Glutamatergic neuron (in vitro differentiated cells): ENCODE data around the gene KIF4A. TPM values are rescaled to one million over a fixed set of nuclear protein-coding genes. Genes with fewer than 3 reads are reported as not detected.

Source experiments
- DNase-seq: peaks from one replicate; pipeline ENCODE4 v3.0.0; 2022
- H3K27ac Mint-ChIP-seq: one replicate; pipeline ENCODE4 v1.8.0; 2020; ENCODE audit warnings: mild to moderate bottlenecking, mixed read lengths, inconsistent platforms; ENCODE audit not compliant: unreplicated experiment
- H3K27me3 Mint-ChIP-seq: one replicate; pipeline ENCODE4 v1.8.0; 2020; ENCODE audit warnings: mild to moderate bottlenecking, moderate library complexity, mixed read lengths, inconsistent platforms; ENCODE audit not compliant: unreplicated experiment
- H3K36me3 Mint-ChIP-seq: one replicate; pipeline ENCODE4 v1.8.0; 2020; ENCODE audit warnings: mild to moderate bottlenecking, mixed read lengths, inconsistent platforms; ENCODE audit not compliant: unreplicated experiment
- H3K4me1 Mint-ChIP-seq: one replicate; pipeline ENCODE4 v1.8.0; 2020; ENCODE audit warnings: mild to moderate bottlenecking, low read depth, mixed read lengths, inconsistent platforms; ENCODE audit not compliant: unreplicated experiment
- H3K4me3 Mint-ChIP-seq: one replicate; pipeline ENCODE4 v1.8.0; 2020; ENCODE audit warnings: mild to moderate bottlenecking, mixed read lengths, inconsistent platforms; ENCODE audit not compliant: unreplicated experiment
- H3K9me3 Mint-ChIP-seq: one replicate; pipeline ENCODE4 v1.8.0; 2020; ENCODE audit warnings: mild to moderate bottlenecking, moderate library complexity, mixed read lengths, inconsistent platforms; ENCODE audit not compliant: unreplicated experiment
- CTCF ChIP-seq: fragments of 200-600 bp; sonication (generic); IDR thresholded peaks from one replicate; pipeline ENCODE4 v1.5.0; 2021; ENCODE audit not compliant: partially characterized antibody, unreplicated experiment
- total RNA-seq: library from RNA; stranded (reverse); fragmentation: NEBNext Ultra II Directional; extraction: Animal tissue kit (Norgen Biotek cat#: 25700); gene quantifications from one replicate; pipeline ENCODE4 v1.2.1, GENCODE V29; 2021; ENCODE audit not compliant: unreplicated experiment

The KIF4A gene
- total RNA-seq, 1 donor from 2014 or later, result 4.6 TPM

- no peaks in the 10 kb centered on the region for H3K27me3 Mint-ChIP-seq
- no peak for TF ChIP-seq CTCF
- H3K4me3 Mint-ChIP-seq, result no peak overlapping the region
- no peaks in the 10 kb centered on the region for H3K4me1 Mint-ChIP-seq
- H3K9me3 Mint-ChIP-seq, result no peaks in the 10 kb centered on the region
- no peak for DNase-seq
- H3K36me3 Mint-ChIP-seq, result no peaks in the 10 kb centered on the region
- H3K27ac Mint-ChIP-seq, result no peak overlapping the region
These were observed 45.0 kb upstream of the KIF4A start for GRCh38 chrX:70244881-70245280.

- H3K9me3 Mint-ChIP-seq, result no peaks in the 10 kb centered on the region
- H3K4me1 Mint-ChIP-seq, result no peaks in the 10 kb centered on the region
- TF ChIP-seq CTCF, result no peak
- H3K27ac Mint-ChIP-seq, result no peak overlapping the region
- DNase-seq, result no peak
- H3K27me3 Mint-ChIP-seq, result no peaks in the 10 kb centered on the region
- no peak overlapping the region for H3K4me3 Mint-ChIP-seq
- H3K36me3 Mint-ChIP-seq, result no peaks in the 10 kb centered on the region
These were observed 42.7 kb upstream of the KIF4A start for GRCh38 chrX:70247252-70247651.

- Mint-ChIP-seq H3K4me3 (no peak overlapping the region), H3K4me1 (no peaks in the 10 kb centered on the region), H3K36me3 (no peaks in the 10 kb centered on the region), H3K9me3 (no peaks in the 10 kb centered on the region), H3K27ac (no peak overlapping the region), H3K27me3 (no peaks in the 10 kb centered on the region)
- DNase-seq, result no peak
- no peak for TF ChIP-seq CTCF
These were observed 37.4 kb upstream of the KIF4A start for GRCh38 chrX:70252491-70252890.

- H3K27me3 Mint-ChIP-seq, result peaks cover 3% of the 10 kb centered on the region
- TF ChIP-seq CTCF, result no peak
- no peak for DNase-seq
- no peaks in the 10 kb centered on the region for H3K9me3 Mint-ChIP-seq
- no peaks in the 10 kb centered on the region for H3K4me1 Mint-ChIP-seq
- no peak overlapping the region for H3K27ac Mint-ChIP-seq
- no peaks in the 10 kb centered on the region for H3K36me3 Mint-ChIP-seq
- no peak overlapping the region for H3K4me3 Mint-ChIP-seq
These were observed 36.4 kb upstream of the KIF4A start for GRCh38 chrX:70253377-70254062.

GRCh38 chrX:70254063-70254400 lies 35.9 kb upstream of the KIF4A start:
- peaks cover 1% of the 10 kb centered on the region for H3K9me3 Mint-ChIP-seq
- no peak for DNase-seq
- no peak overlapping the region for H3K27ac Mint-ChIP-seq
- H3K4me1 Mint-ChIP-seq, result no peaks in the 10 kb centered on the region
- no peaks in the 10 kb centered on the region for H3K36me3 Mint-ChIP-seq
- H3K27me3 Mint-ChIP-seq, result peaks cover 3% of the 10 kb centered on the region
- no peak for TF ChIP-seq CTCF
- no peak overlapping the region for H3K4me3 Mint-ChIP-seq
